ENCODE results near the gene HSD11B1.
A peak's percentile ranks its signal among the peaks of the same experiment; 100 is the strongest.

The HSD11B1 gene

DNA sequence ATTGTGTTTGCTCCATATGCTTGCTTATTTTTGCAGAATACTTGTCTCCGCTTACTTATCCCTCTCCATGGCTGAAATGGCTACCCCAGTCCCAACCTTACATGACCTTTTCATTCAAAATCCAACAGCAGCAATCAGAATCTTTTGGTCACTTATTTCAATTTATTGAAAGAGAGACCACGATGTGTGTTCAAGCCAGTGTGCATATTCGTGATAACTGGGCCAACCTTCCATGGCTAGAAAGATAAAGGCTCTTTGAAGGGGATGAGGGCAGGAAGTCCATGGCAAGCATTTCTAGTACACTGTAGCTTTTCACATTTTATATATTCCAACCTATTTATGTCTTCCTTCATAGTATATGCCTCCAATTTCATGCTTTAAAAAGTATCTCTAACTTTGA lies 23.1 kb downstream of the HSD11B1 start:
- DNase-seq (ENCODE audit: low spot score) = no peak

DNA sequence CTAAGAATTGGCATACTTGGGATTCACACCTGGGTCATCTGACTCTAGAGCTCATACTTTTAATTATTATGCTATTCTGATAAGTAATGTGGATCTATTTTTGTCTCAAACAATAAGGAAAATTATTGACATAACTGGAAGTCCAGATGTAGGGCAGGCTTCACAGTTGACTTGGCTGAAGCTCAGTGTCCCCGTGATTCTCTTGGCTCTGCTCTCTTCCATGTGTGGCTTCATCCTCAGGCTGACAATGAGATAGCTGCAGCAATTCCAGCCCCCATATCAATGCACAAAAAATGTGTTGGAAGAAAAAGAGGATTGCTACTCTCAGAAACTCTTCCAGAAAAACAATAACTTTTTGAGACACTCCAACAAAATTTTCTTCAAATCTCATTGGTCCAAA lies 23.8 kb downstream of the HSD11B1 start:
- no peak for DNase-seq (ENCODE audit: low spot score)

DNA sequence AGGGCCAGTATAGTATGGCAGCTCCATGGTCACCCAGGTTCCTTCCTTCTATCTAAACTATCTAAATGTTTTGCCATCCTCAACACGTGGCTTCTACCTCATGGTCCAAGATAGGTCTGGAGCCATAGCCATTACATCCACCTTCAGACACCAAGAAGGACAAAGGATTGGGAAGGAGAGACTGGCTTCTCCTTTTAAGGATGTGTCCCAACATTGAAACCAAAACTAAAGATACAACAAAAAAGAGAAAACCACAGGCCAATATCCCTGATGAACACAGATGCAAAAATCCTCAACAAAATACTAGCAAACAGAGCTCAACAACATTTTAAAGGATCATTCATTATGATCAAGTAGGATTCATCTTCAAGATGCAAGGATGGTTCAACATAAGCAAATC lies 24.8 kb downstream of the HSD11B1 start:
- DNase-seq (ENCODE audit: low spot score) = no peak

DNA sequence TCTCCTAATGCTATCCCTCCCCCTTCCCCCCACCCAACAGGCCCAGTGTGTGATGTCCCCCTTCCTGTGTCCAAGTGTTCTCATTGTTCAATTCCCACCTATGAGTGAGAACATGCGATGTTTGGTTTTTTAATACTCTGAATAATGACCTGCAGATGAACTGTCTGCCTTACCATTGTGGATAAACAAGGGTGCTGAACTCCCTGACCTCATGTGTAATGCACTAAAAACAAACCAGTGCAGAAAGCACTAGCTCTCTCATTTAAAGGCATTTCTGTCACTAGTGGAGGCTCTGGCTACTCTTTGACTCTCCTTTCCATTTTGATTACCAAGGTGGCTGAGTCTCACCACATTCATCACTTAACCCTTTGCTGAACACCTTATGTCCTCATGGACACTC lies 28.1 kb downstream of the HSD11B1 start:
- no peak for DNase-seq (ENCODE audit: low spot score)

DNA sequence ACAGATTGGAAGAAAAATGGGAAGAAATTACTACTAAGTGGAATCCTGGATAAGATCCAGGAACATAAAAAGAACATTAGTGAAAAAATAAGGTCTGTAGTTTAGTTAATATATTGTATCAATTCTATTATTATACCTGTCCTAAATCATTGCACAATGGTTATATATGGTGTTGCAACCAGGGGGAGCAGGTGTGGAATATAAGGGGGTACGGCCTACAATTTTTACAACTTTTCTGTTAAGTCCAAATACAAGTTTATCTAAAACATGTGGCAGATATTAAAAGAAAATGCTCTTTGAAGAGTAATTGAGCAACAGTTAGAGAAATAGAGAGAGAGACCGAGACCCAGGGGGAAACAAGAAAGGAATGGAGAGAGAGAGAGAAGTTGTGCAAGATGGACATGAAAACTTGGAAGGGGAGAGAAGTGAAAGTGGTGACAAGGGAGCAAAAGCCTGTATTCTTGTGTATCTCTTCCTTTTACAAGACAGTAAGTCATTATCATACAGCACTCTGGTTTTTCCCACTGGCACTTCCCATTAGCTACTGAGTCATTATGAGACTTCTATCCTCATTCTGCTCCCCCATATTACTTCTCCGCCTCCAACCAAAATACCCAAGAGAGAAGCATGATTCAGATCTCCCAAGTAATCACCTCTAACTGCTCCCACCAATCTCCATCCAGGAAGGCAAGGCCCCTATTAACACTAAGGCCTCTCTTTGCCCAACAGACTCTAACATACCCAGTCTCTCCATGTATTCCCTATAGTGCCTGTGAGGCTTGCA lies 29.0 kb downstream of the HSD11B1 start:
- DNase-seq (ENCODE audit: low spot score) = no peak

DNA sequence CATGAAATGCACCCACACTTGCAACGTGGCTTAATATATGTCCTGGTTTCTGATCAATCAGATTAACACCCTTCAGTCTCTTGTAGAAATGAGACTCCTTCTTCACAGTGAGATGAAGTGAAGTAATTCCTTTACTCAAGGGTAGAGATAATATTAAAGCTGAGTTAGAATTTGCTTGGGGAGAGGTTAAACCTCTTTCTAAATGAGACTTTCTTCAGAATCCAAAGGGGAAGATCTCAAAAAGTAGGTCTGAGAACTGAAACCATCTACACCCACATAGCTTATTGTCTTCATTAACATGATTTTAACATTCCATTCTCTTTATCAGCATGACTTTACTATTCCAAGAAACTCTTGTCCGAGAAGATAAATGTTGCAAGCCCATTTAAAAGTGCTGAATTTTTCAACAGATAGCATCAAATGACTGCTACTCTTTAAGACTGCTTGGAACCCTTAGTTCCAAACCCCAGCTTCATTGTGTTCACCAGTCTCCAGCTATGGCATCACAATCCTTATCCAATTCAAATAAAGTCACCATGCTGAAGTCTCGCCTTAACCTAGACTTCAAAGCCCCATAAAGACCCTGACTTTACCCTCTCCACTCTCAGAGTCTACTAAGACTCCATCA lies 32.0 kb downstream of the HSD11B1 start:
- DNase-seq (ENCODE audit: low spot score) = no peak

DNA sequence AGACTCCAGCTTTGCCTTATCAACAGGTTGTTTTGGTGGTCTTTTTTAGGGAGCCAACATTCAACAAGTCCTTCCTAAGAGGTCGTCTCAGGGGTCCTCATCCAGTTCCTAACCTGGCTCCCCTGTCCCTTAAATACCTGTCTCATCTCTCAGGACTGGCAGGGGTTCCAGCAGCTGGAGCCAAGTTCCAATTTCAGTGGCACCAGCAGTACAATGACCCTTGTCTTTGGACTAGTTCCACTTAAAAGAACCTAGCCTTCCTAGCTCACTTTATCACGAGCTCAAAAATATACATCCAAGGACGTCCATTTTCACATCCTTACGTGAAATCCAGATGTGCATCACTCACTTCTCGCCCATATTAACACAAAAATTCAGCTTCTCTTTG lies 32.5 kb downstream of the HSD11B1 start:
- DNase-seq (ENCODE audit: low spot score) = no peak

DNA sequence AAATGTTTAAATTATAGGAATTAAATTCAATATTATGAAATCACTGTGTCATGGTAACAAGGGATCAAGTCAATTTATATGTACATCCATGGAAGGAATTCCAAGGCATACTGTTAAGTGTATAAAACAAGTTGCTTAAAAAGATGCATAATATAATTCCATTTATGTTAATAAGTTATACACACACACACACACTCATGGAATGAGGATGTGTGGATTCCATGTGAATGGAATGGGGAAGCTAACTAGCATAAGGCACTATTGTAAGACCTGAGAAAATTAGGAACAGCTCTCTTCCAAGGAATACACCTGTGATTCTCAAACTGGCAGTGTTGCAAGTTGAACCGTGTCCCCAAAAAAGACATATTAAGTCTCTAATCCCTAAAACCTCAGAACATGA lies 33.6 kb downstream of the HSD11B1 start:
- DNase-seq (ENCODE audit: low spot score) = no peak

DNA sequence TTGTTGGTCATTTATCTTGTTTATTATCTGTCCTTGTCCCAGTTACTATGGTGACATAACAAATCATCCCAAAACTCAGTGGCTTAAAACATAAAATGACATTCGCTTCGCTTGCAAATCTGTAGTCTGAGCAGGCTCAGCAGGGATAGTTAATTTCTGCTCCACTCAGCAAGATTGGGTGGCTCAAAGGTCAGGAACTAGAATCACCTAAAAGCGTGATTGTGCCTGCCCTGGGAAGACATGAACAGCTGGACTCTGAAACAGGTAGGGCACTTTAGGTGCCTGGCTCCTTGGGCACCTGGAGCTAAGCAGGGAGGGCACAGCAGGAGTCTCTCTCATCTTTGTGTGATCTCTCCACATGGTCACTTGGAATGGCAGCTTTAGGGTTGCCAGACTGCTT lies 36.5 kb downstream of the HSD11B1 start:
- DNase-seq (ENCODE audit: low spot score) = no peak

DNA sequence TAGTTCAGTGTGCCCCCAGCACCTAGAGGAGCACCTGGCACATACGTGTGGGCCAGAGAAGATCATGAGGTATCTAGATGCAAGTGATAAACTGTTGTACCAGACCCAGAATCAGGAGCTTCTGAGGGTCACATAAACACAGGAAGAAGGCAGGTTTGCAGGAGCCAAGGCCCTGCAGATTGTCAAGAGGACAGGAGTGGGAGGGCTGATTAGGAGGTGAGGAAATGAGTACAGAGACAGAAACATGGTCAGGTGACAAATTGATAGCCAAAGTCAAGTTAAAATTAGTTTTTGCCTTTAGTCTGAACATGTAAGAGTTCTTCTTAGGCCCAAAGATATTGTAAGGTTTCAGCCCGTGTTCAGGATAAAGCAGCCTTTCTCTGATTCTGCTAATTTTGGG lies 37.2 kb downstream of the HSD11B1 start:
- DNase-seq (ENCODE audit: low spot score) = no peak

DNA sequence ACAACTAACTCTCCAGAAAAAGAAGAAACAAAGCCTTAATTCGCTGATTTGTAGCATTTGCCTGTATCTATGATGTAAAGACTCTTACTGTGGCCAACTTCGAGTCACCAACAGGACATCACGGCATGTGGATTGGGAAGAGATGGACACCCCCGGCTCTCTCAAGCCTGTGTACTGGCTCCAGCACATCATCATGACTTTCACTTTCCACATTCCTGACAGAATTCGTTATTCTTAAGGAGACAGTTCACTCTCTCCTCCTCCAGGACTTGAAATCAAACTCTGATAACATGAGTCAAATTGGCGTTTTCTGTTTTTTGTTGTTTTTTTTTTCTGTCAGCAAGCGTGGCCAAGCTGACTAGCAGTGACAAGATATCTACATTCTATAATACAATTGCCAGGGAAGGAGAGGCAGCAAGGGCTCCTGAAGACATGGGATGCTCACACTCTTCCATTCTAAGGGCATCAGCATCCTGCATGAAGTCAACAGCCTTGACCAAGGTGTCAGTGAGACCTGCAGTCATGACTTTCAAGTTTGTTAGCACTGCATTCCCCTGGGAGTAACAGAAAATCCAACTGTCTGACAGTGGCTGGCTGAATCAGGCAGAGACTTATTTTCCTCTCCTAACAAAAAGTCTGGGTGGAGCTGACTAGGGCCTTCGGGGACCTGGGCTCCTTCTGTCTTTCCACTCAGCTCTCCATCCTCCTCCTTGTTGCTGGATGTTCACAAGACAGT lies 37.9 kb downstream of the HSD11B1 start:
- DNase-seq (ENCODE audit: low spot score) = no peak

DNA sequence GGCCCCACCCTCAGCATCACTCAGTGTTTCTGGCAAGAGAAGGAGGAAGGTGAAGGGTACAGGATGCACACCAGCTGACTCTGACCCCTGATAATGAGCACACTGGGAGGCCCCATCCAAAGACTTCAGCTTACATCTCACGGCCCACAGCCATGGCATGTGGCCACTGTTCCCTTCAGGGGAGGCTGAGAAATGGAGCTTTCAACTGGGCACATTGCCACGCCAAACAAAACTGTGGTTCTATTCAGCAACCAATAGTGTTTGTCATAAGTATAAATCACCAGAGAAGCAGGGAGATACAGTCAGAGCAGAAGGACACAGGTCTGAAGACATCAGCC lies 38.5 kb downstream of the HSD11B1 start:
- no peak for DNase-seq (ENCODE audit: low spot score)

DNA sequence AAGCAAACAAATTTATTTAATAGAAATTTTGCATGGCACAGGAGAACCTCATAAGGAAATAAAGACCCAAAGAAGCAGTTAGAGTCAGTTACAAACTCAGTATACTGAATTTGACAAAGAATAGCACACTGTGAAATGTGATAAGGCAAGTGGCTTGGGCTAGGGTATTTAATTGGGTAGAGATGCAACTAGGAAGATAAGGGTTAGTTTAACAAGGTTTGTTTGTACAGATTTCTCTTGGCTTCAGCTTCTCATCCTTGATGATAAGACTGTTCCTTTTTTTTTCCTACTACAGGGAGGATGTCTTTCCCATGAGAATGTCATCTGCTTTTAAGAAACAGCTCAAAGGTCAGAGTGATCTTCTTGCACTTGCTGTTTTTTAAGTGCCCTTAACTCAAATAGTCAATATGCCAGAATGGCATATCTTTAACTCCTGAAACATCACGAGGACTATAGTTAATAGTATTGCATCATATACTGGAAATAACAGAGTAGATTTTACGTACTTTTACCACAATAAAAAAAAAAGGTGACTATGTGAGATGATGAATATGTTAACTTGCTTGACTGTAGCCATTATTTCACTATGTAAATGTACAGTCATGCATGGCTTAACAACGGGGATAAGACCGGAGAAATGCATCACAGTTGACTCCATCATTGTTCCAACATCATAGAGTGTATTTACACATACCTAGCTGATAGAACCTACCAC lies 42.0 kb downstream of the HSD11B1 start:
- no peak for DNase-seq (ENCODE audit: low spot score)

DNA sequence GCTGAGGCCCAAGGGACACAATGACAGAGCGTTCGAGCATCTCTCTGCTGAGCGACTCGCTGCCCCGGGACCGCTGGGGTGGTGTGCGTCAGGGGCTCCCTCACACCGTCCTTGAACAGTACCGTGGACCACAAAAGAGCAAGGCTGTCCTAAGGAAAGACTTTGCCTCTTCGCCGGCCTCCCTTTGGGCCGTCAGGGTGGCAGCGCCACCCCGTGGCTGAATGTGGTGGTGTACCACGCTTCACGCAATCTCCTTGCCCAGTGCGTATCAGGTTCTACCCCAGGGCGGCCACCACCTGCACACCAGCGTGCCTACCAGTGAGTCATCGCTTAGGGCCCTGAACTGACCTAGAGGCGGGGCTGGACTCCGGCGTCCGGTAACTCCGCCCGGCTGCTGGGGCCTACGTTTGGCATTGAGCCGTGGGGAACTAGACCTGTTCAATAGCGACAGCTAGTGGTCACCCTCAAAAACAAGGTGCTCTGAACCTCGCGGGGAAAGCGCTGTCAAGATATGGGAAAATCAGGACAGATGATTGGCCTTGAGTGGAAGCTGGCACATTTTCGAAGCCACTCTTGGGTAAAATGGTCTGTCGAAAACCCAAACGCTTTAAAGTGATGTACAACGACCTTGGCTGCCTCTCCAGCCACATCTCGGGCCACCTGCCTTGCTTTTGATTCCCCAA lies 43.1 kb downstream of the HSD11B1 start:
- peak; percentile 95 for DNase-seq (ENCODE audit: low spot score)

DNA sequence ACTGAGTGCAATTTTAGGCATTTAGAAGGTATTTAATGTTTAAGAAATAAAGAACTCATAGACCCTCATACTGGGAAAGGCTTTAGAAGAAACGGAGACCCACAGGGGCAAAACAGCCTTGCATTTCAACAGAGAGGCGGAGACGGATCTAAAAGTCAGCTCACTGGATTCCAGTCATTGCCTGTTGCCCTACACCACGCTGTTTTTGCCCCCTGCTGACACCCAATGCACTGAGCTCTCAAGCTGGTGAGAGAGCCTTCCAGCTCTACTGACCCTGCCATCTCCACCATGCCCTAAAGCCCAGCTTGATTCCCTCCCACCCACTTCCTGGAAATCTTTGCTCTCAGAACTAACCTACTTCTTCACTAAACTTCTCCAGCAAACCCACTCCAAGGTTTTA lies 44.0 kb downstream of the HSD11B1 start:
- no peak for DNase-seq (ENCODE audit: low spot score)

DNA sequence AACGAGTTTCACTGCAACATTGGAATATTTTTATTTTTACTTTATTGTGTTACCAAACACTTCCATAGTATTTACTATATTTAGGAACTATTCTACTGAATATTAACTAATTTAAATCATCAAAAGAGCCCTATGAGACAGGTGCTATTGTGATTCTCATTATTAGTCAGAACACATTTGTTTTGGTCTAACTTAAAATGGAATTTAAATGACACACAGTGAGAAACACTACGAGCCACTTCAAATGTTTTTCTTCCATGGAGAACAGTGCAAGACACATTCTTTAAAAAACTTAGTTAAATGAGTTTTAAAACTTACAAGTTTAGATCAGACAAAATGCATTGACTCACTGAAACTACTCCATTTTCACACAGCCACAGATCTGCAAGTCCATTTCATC lies 44.6 kb downstream of the HSD11B1 start:
- no peak for DNase-seq (ENCODE audit: low spot score)

DNA sequence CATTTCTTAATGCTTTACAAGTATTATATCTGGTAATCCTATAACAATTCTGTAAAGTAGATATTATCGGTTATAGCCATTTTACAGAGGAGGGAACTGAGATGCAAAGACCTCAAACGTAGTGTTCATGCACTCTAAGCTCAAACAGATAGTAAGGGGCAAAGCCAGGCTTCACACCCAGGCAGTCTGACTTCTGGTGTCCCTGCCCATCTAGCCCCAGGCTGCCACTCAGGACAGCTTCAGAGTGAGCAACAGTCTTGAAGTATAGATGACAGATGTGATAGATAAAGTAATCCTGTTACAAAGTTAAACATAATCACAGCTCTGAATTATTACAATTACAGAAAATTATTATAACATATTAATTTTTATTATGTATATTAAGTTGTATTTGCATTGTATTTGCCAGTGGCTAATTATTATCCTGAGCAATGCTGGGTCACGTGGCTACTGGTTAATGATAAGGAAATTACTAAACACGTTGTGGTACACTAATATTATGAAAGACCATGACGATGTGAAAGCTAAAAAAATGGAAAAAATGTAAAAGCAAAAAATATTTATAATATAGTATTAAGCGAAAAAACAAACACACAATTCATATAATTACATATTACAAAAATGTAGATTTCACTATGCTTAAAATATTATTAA lies 45.2 kb downstream of the HSD11B1 start:
- DNase-seq (ENCODE audit: low spot score) = no peak

DNA sequence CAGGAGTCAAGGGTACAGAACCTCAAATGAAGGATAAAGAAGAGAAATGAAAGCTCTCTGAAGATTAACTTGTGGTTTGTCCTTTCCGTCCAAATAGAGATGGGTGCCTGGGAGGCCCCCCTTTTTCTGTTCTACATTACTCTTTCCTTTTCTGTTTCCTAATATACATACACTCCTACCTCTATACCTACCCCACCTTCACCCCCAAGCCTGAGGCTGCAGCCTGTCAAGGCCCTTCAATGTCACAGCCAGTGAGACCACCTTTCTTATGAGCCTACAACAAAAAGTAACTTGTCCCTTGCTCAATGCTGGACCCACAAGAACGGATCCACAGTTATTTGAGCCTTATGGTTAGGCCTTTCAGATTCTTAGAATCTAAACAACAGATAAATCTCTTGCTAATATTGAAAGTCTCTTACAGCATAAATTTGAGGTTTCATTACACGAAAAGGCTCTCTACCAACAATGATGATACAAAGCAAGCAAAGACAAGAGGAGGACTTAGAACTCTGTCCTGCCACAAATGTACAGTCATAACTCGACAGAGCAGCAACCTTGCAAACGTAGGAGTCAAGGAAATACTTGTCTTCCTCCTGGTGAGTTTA lies 47.1 kb downstream of the HSD11B1 start:
- no peak for DNase-seq (ENCODE audit: low spot score)

DNA sequence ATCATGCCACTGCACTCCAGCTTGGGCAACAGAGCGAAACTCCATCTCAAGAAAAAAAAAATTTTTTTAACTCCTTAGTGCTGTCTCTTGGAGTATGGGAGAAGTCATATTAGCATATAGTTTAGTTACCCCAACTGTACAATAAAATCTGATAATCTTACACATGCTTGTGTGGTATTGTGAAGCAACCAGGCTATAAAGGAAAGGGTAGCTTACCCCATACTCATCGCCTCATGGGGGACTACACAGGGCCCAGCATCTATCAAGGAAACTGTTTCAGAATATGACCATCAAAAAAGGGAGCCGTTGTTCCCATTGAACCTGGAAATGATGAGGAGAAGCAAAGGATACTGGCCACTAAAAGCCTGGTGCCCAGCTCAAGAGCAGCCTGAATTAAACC lies 48.2 kb downstream of the HSD11B1 start:
- DNase-seq (ENCODE audit: low spot score) = no peak

DNA sequence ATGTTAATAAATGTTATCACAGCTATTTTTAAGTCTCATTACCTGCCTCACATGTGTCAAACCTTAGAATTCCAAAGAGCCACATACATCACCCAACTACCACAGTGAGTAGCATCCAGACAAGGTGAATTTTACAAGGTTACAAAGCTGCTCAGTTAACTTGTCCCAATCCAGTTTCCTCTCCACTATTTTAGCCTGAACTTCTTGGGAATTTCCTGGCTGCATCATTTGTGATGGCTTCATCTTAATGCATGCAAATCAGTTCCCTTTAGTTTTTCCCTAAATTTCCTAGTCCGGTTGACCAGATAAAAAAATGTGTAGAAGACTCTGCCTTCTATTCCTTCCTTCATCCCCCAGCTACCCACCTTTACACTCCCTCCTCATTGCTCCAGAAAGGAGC lies 50.6 kb downstream of the HSD11B1 start:
- no peak for DNase-seq (ENCODE audit: low spot score)

DNA sequence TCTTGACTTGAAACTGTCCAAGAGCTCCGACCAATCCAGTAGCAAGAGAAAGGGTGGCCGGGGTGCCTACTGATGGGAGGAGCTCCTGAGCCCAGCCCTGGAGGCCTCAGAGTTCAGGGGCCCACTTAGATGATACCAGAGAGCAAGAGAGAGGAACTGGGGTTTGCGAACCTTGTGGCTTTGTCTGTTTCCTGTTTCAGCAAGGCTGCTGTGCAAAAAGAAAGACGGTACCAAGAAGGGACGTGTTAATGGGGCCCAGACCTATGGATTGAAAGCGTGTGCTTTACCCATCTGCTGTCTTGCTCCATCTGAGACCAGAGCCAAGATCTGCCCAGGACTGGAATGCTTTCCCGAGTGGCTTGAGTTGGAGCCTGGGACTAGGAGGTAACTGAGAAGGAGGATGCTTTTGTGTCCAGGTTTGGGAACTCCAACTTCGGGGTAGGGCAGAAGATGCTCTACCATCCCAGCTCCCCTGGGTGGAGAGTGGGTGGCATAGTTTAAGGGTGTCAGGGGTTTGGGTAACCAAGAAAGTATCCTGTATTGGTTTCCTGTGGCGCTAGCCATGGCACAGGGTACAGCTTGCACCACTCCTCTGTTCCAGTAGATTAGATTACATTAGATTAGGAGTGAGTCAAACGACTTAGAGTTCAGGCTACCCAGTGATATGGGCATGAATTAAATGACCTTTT lies 51.4 kb downstream of the HSD11B1 start, which contains the start of gene TRAF3IP3:
TRAF3IP3 (plus strand) TSS at position 128 of the 689 bp plus-strand sequence. CDS start 3,987 bp downstream, outside the sequence.
- DNase-seq (ENCODE audit: low spot score) = no peak

Data from ecto neural progenitor cell (in vitro differentiated cells).